ENCODE results near the gene C2orf42. TPM values are rescaled to one million over a fixed set of nuclear protein-coding genes. Genes with fewer than 3 reads are reported as not detected.
"Not testable (repeated sequence)": the region's sequence is repeated elsewhere in the genome, so short reads cannot be mapped to it uniquely, and the experiment has no call there.

The C2orf42 gene
- polyA plus RNA-seq, 1 donor, result 16.7 TPM

GRCh38 chr2:70132244-70133126 is 58.3 kb downstream of the C2orf42 start:
- DNase-seq, result no peak

- DNase-seq, result not testable (repeated sequence)
These were observed 59.3 kb downstream of the C2orf42 start for GRCh38 chr2:70131344-70132143.

- DNase-seq, result no peak
These were observed 62.8 kb downstream of the C2orf42 start for GRCh38 chr2:70128005-70128404.

GRCh38 chr2:70126413-70126812 is 64.4 kb downstream of the C2orf42 start:
- DNase-seq, result no peak

GRCh38 chr2:70125498-70125898 is 65.3 kb downstream of the C2orf42 start:
- no peak for DNase-seq

GRCh38 chr2:70124983-70125480 is 65.8 kb downstream of the C2orf42 start:
- peak; percentile 68 for DNase-seq

- DNase-seq, result no peak
These were observed 67.0 kb downstream of the C2orf42 start for GRCh38 chr2:70123829-70124116.

- peak; percentile 76 for DNase-seq
These were observed 67.6 kb downstream of the C2orf42 start for GRCh38 chr2:70123051-70123828.

GRCh38 chr2:70122470-70122869 is 68.3 kb downstream of the C2orf42 start:
- DNase-seq, result no peak

- no peak for DNase-seq
These were observed 69.0 kb downstream of the C2orf42 start for GRCh38 chr2:70121627-70122372.

- no peak for DNase-seq
These were observed 71.9 kb downstream of the C2orf42 start for GRCh38 chr2:70118798-70119454.

- no peak for DNase-seq
These were observed 73.8 kb downstream of the C2orf42 start for GRCh38 chr2:70116936-70117552.

- DNase-seq, result no peak
These were observed 75.0 kb downstream of the C2orf42 start for GRCh38 chr2:70115646-70116442.

GRCh38 chr2:70113359-70114070 is 77.3 kb downstream of the C2orf42 start:
- no peak for DNase-seq

GRCh38 chr2:70111752-70112591 is 78.8 kb downstream of the C2orf42 start:
- no peak for DNase-seq

- DNase-seq, result not testable (repeated sequence)
These were observed 80.4 kb downstream of the C2orf42 start for GRCh38 chr2:70110397-70110796.

- not testable (repeated sequence) for DNase-seq
These were observed 84.7 kb downstream of the C2orf42 start for GRCh38 chr2:70106138-70106537.

All from left kidney (tissue), 2 donors.